Left lung (tissue), 14 donors: Measurements from ENCODE around the gene TIMM8B. TPM values are rescaled to one million over a fixed set of nuclear protein-coding genes. Genes with fewer than 3 reads are reported as not detected.

ENCODE experiments used
- ATAC-seq: fragments of 200-7000 bp; cut with Tn5 transposase; one replicate; pipeline ENCODE4 v1.9.1; 2020; ENCODE audit warnings: moderate library complexity
- DNase-seq, 4 donors: peaks; one replicate each; pipeline ENCODE4 v3.0.0-alpha.2; 2013 to 2020
- H3K27ac ChIP-seq, 2 donors: fragments of 200-600 bp; sonication (generic) in 1 of 2; one replicate each; pipeline versions ENCODE4 v1.5.0 to v1.8.0; 2020 to 2021
- H3K27me3 ChIP-seq, 2 donors: fragments of 200-600 bp; sonication (generic) in 1 of 2; one replicate each; pipeline versions ENCODE4 v1.5.0 to v1.8.0; 2020 to 2021
- H3K36me3 ChIP-seq, 2 donors: fragments of 200-600 bp; sonication (generic) in 1 of 2; one replicate each; pipeline versions ENCODE4 v1.5.0 to v1.8.0; 2020 to 2021
- H3K4me1 ChIP-seq, 2 donors: fragments of 200-600 bp; one replicate each; pipeline ENCODE4 v1.8.0; 2021
- H3K4me3 ChIP-seq, 2 donors: fragments of 200-600 bp; sonication (generic) in 1 of 2; one replicate each; pipeline versions ENCODE4 v1.5.0 to v1.8.0; 2020 to 2021; ENCODE audit warnings: mild to moderate bottlenecking in 1 of 2
- H3K9me3 ChIP-seq, 2 donors: fragments of 200-600 bp; sonication (generic) in 1 of 2; one replicate each; pipeline versions ENCODE4 v1.5.0 to v1.8.0; 2020 to 2021
- CTCF ChIP-seq, 2 donors: fragments of 200-600 bp; sonication (generic) in 1 of 2; IDR thresholded peaks; one replicate each; pipeline versions ENCODE4 v1.5.0 to v1.8.0; 2021; ENCODE audit warnings: antibody characterized with exemption in 2 of 2
- intact Hi-C, 2 donors: fragments of 100-400 bp; cut with DNase I; formaldehyde crosslinking; loops; one replicate each; pipeline versions ENCODE4 v1.11.2 to v1.14.2; 2022
- long read RNA-seq, 12 donors: library from polyadenylated mRNA in 2 of 12; unstranded in 2 of 12; transcript quantifications; one replicate each; pipeline ENCODE4 v2.0.0 and lab custom pipeline, GENCODE V29; 2019 to 2026
- polyA plus RNA-seq, 6 donors: library from polyadenylated mRNA; unstranded; fragments of 120-200 nt; gene quantifications; one replicate each; pipeline ENCODE4 v1.2.1, GENCODE V29; 2013; ENCODE audit not compliant: insufficient read length in 6 of 6
- total RNA-seq, 2 donors: library from RNA; stranded (reverse); fragmentation: NEBNext Ultra II Directional; extraction: Animal tissue kit (Norgen Biotek cat#: 25700); gene quantifications; one replicate each; pipeline ENCODE4 v1.2.1, GENCODE V29; 2021
- donor health status: DM: no; HTN: yes; CAD: no.
- donor health status: DM: no; HTN: no; CAD: no.

TIMM8B gene
- total RNA-seq (10 to 100 TPM; 55.1 to 59.7 TPM), polyA plus RNA-seq (10 to 100 TPM; 55.7 to 64.5 (median 60.8) TPM)
- long read RNA-seq, donor 1, transcript TIMM8B-203 (3 exons, 1,155 nt), result minor isoform, 14 of 225 reads
- long read RNA-seq, donor 1, transcript TIMM8B-201 (2 exons, 819 nt), result major isoform, 211 of 225 reads
- long read RNA-seq, donor 1, partial matches to known transcripts, result 0 of 225 reads
- long read RNA-seq, donor 1, other reads (novel, unspliced or antisense), result 0 of 225 reads
- long read RNA-seq, donor 2, transcript TIMM8B-203 (3 exons, 1,155 nt), result minor isoform, 5 of 145 reads
- long read RNA-seq, donor 2, transcript TIMM8B-201 (2 exons, 819 nt), result major isoform, 140 of 145 reads
- long read RNA-seq, donor 2, partial matches to known transcripts, result 0 of 145 reads
- long read RNA-seq, donor 2, other reads (novel, unspliced or antisense), result 0 of 145 reads
- long read RNA-seq, donor 3, transcript TIMM8B-201 (2 exons, 819 nt), result major isoform, 122 of 124 reads
- long read RNA-seq, donor 3, partial matches to known transcripts, result 0 of 124 reads
- long read RNA-seq, donor 3, other reads (novel, unspliced or antisense), result 0 of 124 reads
- long read RNA-seq, donor 4, transcript TIMM8B-203 (3 exons, 1,155 nt), result minor isoform, 9 of 93 reads
- long read RNA-seq, donor 4, transcript TIMM8B-201 (2 exons, 819 nt), result major isoform, 83 of 93 reads
- long read RNA-seq, donor 4, partial matches to known transcripts, result 1 of 93 reads
- long read RNA-seq, donor 4, other reads (novel, unspliced or antisense), result 0 of 93 reads
- long read RNA-seq, donor 5, transcript TIMM8B-203 (3 exons, 1,155 nt), result minor isoform, 10 of 164 reads
- long read RNA-seq, donor 5, transcript TIMM8B-201 (2 exons, 819 nt), result major isoform, 154 of 164 reads
- long read RNA-seq, donor 5, partial matches to known transcripts, result 0 of 164 reads
- long read RNA-seq, donor 5, other reads (novel, unspliced or antisense), result 0 of 164 reads
- long read RNA-seq, donor 6, transcript TIMM8B-201 (2 exons, 819 nt), result major isoform, 264 of 269 reads
- long read RNA-seq, donor 6, transcript TIMM8B-203 (3 exons, 1,155 nt), result minor isoform, 5 of 269 reads
- long read RNA-seq, donor 6, partial matches to known transcripts, result 0 of 269 reads
- long read RNA-seq, donor 6, other reads (novel, unspliced or antisense), result 0 of 269 reads
- long read RNA-seq, donor 7, transcript TIMM8B-203 (3 exons, 1,155 nt), result minor isoform, 8 of 88 reads
- long read RNA-seq, donor 7, transcript TIMM8B-201 (2 exons, 819 nt), result major isoform, 80 of 88 reads
- long read RNA-seq, donor 7, partial matches to known transcripts, result 0 of 88 reads
- long read RNA-seq, donor 7, other reads (novel, unspliced or antisense), result 0 of 88 reads
- long read RNA-seq, donor 8, transcript TIMM8B-201 (2 exons, 819 nt), result major isoform, 95 of 98 reads
- long read RNA-seq, donor 8, partial matches to known transcripts, result 0 of 98 reads
- long read RNA-seq, donor 8, other reads (novel, unspliced or antisense), result 0 of 98 reads
- long read RNA-seq, donor 9, result 0 reads
- long read RNA-seq, donor 10, transcript TIMM8B-203 (3 exons, 1,155 nt), result minor isoform, 14 of 86 reads
- long read RNA-seq, donor 10, transcript TIMM8B-201 (2 exons, 819 nt), result major isoform, 72 of 86 reads
- long read RNA-seq, donor 10, partial matches to known transcripts, result 0 of 86 reads
- long read RNA-seq, donor 10, other reads (novel, unspliced or antisense), result 0 of 86 reads
- long read RNA-seq, donor 11, transcript TIMM8B-203 (3 exons, 1,155 nt), result minor isoform, 10 of 181 reads
- long read RNA-seq, donor 11, transcript TIMM8B-201 (2 exons, 819 nt), result major isoform, 170 of 181 reads
- long read RNA-seq, donor 11, partial matches to known transcripts, result 0 of 181 reads
- long read RNA-seq, donor 11, other reads (novel, unspliced or antisense), result 0 of 181 reads
- long read RNA-seq, donor 12, transcript TIMM8B-203 (3 exons, 1,155 nt), result minor isoform, 5 of 121 reads
- long read RNA-seq, donor 12, transcript TIMM8B-201 (2 exons, 819 nt), result major isoform, 116 of 121 reads
- long read RNA-seq, donor 12, partial matches to known transcripts, result 0 of 121 reads
- long read RNA-seq, donor 12, other reads (novel, unspliced or antisense), result 0 of 121 reads

GRCh38 chr11:112086422-112087191, at the start of gene TIMM8B, which contains the start of gene SDHD:
TSS of gene TIMM8B (minus strand) at chr11:112086756. CDS start at chr11:112086723, 33 bp downstream.
TSS of gene SDHD (plus strand) at chr11:112086873. CDS start at chr11:112086908, 35 bp downstream.
- H3K27ac ChIP-seq, result peak within 1 kb of the TSS; percentile 46 to 78
- peak; percentile 96 to 98 (median 96) for DNase-seq
- peaks cover 0 to 73% of the 10 kb centered on the region in 2 donors for H3K36me3 ChIP-seq
- ATAC-seq, result peak; percentile 95
- no peaks in the 10 kb centered on the region for H3K9me3 ChIP-seq
- H3K4me1 ChIP-seq, result peaks cover 8 to 42% of the 10 kb centered on the region in 2 donors
- no peak for TF ChIP-seq CTCF (IDR thresholded peaks at IDR 0.05)
- H3K27me3 ChIP-seq, result no peaks in the 10 kb centered on the region
- intact Hi-C loops, result no loop called here
- peak within 1 kb of the TSS; percentile 89 to 91 for H3K4me3 ChIP-seq

GRCh38 chr11:112134473-112134872, 47.9 kb upstream of the TIMM8B start:
- Histone ChIP-seq H3K36me3 (no peaks in the 10 kb centered on the region), H3K27ac (no peak overlapping the region), H3K27me3 (no peaks in the 10 kb centered on the region), H3K4me1 (peaks cover 0 to 3% of the 10 kb centered on the region in 2 donors), H3K4me3 (no peak overlapping the region), H3K9me3 (no peaks in the 10 kb centered on the region)
- DNase-seq (no peak), ATAC-seq (no peak)
- no peak for TF ChIP-seq CTCF (IDR thresholded peaks at IDR 0.05)
- intact Hi-C loops, result no loop called here

- Histone ChIP-seq H3K27me3 (no peaks in the 10 kb centered on the region), H3K27ac (no peak overlapping the region), H3K9me3 (no peaks in the 10 kb centered on the region), H3K36me3 (no peaks in the 10 kb centered on the region), H3K4me1 (peaks cover 4 to 11% of the 10 kb centered on the region in 2 donors), H3K4me3 (no peak overlapping the region)
- ATAC-seq (no peak), DNase-seq (no peak)
- TF ChIP-seq CTCF (IDR thresholded peaks at IDR 0.05), result no peak
- intact Hi-C loops, result no loop called here
These were observed 46.2 kb upstream of the TIMM8B start for GRCh38 chr11:112132737-112133136.
